ENCODE measurements around the gene MEN1.

The MEN1 gene

DNA sequence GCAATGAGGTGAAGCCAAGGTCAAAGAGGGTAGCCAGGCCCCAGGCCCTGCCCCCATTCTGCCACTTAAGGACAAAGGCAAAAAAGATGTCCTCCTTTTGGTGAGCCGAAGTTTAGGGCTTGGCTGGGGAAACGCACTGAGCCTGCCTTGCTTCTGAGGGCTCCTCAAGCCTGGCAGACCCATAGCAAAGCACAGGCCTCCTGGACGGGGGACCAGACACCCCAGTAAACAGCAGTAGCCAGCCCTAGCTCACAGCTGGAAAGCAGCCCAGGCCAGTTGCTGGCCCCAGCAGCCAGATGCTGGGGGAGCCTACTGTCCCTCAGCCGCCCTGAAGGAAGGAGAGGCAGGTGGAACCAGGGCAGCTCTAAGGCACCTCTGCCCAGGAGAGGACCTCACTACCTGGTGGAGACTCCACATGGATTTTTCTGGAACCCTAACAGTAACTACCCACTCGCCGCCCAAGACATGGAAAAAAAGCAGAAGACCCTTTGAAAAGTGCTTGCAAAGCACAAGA is 46.8 kb downstream of the MEN1 start:
- no peak for TF ChIP-seq JUND (IDR thresholded peaks at IDR 0.05; ENCODE audit: low read depth)
- in situ Hi-C loops (cut with HindIII; ENCODE audit: low pct_unique_long_range_greater_than_20kb, low sequenced_read_pairs): no loop called here
- DNase-seq (ENCODE audit: low read depth in 1 of 2, low spot score in 1 of 2): no peak

DNA sequence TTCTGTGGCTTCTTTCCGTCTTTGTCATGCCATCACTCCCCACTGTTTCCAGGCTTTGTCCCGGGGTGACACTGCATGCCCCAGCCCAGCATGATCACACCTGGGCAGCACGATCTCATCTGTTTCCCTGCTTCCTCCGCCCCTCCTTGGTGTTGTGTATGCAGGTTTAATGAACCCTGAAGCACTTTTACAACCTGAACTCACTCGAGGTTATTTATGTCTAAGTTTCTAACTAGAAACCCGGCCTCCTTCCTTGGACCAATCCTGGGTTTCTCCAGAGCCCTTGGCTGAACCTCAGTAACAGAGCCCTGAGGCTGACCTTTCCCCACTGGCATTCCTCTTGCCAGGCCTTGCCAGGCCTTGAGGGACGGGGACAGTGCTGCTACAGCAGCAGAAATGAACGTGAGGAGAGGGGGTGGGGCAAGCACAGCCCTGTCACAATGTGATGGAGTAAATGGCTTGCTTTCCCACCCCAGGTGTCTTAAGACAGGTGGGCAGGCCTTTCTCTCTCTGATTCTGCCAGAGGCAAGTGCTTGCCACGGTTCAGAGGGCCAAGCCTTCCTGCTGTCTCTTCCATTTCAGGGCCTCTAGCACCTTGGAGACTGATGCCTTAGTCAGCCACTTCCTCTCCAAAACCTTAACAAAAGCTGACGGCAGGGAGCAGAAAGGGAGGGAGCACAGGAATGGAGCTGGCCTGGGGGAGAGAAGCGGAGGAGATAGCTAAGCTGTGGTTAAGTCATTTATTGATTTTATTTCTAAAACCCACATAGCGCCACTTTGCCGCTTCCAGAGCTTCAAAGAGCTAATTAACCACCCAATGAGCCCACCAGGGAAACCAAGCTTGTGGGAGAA is 47.5 kb downstream of the MEN1 start:
- peak in 1 of 2 experiments; percentile 49 for DNase-seq (ENCODE audit: low read depth in 1 of 2, low spot score in 1 of 2)
- in situ Hi-C loops (cut with HindIII; ENCODE audit: low pct_unique_long_range_greater_than_20kb, low sequenced_read_pairs): no loop called here
- TF ChIP-seq JUND (IDR thresholded peaks at IDR 0.05; ENCODE audit: low read depth): no peak

DNA sequence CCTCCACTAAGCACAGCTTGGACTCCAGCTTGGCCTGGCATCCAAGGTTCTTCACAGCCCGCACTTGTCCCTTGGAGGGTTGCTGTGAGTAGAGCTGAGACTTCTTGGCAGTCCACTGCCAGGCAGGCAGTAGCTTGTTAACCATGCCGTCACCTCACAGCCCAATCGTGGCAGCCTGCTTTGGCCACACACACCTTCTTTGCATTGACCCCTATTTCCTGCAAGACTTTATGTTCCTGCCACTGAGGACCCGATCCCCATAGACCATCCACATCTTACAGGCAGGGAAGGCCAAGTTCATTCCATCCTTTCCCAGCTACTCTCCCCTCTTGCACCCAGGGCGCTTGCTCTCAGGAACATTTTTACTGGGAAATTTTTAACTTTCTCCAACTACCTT is 48.1 kb downstream of the MEN1 start:
- peak in 1 of 2 experiments; percentile 33 for DNase-seq (ENCODE audit: low read depth in 1 of 2, low spot score in 1 of 2)
- no peak for TF ChIP-seq JUND (IDR thresholded peaks at IDR 0.05; ENCODE audit: low read depth)
- in situ Hi-C loops (cut with HindIII; ENCODE audit: low pct_unique_long_range_greater_than_20kb, low sequenced_read_pairs): no loop called here

DNA sequence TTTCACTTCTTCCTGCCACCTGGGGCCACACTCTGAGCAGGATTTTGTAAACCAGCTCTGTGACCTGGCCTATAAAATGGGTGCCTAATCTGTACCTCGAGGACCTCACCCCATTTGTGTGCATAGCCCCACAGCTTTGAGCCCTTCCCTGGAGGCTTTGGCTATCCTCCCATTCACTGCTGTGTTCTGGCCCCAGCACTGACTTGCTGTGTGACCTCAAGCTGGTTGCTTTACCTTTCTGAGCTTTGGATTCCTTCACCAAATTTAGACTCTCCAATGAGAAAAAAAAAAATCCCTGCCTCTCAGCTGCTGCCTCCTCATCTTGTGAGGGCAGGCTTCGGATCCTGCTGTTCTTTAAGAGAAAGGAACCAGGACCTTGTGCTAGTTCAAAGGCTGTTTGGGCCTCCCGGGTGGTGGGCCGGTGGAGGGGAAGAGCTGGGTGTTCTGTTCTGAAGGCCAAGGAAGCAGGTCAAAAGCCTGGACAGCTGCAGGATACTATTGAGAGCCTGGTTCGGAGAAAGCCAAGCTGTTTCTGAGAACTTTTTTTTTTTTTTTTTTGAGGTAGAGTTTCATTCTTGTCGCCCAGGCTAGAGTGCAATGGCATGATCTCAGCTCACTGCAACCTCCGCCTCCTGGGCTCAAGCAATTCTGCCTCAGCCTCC is 49.5 kb downstream of the MEN1 start:
- in situ Hi-C loops (cut with HindIII; ENCODE audit: low pct_unique_long_range_greater_than_20kb, low sequenced_read_pairs): no loop called here
- no peak for DNase-seq (ENCODE audit: low read depth in 1 of 2, low spot score in 1 of 2)
- no peak for TF ChIP-seq JUND (IDR thresholded peaks at IDR 0.05; ENCODE audit: low read depth)

DNA sequence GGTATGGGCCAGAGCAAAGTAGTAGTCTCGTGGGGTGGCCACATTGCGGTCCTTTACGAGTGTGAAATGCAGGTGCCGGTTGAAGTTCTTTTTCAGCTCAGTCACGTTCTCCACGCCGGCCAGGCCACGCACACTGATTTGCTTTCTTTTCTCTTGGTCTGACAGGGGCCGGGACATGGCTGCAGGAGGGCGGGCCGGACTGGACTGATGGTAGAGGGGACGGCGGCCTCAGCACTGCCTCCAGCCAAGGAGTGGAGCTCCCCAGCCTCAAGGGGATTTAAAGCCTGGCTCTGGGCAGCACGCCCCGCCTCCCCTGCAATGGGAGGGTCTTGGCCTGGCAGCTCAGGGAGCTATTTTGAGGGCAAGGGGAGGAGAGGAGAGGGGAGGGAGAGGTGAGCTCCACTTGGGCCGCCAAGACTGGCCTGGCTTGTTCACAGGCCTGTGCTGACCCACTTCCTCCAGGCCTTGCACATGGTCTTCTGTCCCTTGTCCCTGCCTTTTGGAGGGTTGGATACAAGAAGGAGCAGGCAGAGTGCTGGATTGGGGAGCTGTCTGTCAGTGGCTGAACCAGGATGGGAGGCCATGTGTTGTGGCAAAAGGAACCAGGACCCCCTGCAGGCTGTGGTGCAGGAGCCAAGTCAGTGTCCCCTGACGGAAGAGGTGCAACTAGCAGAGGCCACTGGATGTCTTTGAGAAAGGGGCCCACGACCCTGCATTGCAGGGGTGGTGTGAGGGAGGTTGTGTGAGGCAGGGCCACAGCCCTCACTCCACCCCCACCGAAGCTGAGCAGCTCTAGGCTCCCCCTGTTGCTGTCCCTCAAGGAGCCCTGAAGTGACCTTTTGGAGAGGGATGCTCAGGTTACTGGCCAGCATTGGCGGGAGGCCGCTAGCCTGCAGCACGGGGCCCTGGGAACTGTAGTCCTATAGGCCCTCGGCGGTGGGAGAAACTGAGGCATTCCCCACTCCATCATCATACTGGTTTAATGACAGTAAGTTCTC is 50.3 kb downstream of the MEN1 start, which contains the start of gene PYGM:
Gene PYGM (minus strand): TSS at position 253 of the 998 bp plus-strand sequence. CDS start 76 bp downstream, at position 177.
- no peak for TF ChIP-seq JUND (IDR thresholded peaks at IDR 0.05; ENCODE audit: low read depth)
- in situ Hi-C loops (cut with HindIII; ENCODE audit: low pct_unique_long_range_greater_than_20kb, low sequenced_read_pairs): no loop called here
- peak in 1 of 2 experiments; percentile 33 for DNase-seq (ENCODE audit: low read depth in 1 of 2, low spot score in 1 of 2)

DNA sequence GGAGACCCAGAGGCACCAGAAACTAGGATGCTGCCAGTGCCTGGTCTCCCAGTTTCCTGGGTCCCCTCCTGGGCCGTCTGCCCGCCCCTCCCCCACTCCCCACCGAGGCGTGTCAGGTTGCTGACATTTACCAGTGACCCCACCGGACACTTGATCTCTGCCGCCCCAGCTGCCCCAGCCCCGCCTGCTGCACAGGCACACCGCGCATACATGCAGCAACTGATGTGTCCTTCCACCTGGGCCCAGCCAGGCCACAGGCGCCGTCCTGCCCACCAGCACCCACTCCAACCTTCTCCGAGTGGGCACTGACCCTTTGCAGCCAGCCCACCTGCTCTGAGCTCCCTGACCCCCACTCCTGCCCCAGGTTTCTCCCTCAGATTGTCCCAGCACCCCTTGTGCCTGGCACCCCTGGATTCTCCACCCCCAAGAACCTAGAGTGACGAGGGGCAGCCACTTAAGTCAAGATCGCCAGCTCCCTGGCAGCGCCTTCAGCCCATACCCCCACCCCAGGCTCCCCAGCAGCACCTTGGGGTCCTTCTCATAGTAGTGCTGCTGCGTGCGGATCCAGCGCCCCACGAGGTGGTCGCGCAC is 51.1 kb downstream of the MEN1 start:
- in situ Hi-C loops (cut with HindIII; ENCODE audit: low pct_unique_long_range_greater_than_20kb, low sequenced_read_pairs): no loop called here
- no peak for DNase-seq (ENCODE audit: low read depth in 1 of 2, low spot score in 1 of 2)
- no peak for TF ChIP-seq JUND (IDR thresholded peaks at IDR 0.05; ENCODE audit: low read depth)

DNA sequence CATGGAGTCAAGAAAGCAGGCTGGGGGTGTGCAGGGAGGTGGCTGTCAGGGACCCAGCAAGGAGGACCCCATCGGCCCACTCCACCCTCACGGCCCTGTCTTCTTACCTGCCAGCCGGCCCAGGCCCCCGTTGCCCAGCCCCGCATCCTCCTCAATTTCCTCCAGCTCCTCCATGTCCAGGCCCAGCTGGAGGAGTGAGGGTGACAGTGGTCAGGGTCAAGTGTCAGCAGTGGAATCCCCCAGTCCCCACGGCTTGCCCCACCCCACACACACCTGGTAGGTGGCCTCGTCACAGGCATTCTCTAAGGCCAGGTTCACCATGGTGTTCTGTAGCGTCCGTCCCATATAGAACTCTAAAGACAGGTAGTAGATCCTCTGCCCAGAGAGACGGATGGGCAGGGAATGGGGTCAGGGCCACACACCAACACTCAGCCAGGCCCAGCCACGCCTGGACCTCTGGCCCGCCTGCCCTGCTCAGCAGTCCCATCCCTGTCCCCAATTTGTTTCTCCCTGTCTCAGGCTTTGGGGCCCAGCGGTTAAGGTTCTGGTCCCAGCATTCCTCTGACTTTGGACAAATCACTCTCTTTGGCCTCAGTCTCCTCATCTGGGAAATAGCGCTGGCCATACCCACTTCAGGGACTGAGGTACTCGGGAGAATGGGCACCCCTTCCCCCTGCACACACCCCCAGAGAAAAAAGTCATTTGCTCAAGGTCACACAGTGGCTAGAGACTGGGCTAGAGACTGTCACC is 51.8 kb downstream of the MEN1 start:
- DNase-seq (ENCODE audit: low read depth in 1 of 2, low spot score in 1 of 2): no peak
- in situ Hi-C loops (cut with HindIII; ENCODE audit: low pct_unique_long_range_greater_than_20kb, low sequenced_read_pairs): no loop called here
- TF ChIP-seq JUND (IDR thresholded peaks at IDR 0.05; ENCODE audit: low read depth): no peak

DNA sequence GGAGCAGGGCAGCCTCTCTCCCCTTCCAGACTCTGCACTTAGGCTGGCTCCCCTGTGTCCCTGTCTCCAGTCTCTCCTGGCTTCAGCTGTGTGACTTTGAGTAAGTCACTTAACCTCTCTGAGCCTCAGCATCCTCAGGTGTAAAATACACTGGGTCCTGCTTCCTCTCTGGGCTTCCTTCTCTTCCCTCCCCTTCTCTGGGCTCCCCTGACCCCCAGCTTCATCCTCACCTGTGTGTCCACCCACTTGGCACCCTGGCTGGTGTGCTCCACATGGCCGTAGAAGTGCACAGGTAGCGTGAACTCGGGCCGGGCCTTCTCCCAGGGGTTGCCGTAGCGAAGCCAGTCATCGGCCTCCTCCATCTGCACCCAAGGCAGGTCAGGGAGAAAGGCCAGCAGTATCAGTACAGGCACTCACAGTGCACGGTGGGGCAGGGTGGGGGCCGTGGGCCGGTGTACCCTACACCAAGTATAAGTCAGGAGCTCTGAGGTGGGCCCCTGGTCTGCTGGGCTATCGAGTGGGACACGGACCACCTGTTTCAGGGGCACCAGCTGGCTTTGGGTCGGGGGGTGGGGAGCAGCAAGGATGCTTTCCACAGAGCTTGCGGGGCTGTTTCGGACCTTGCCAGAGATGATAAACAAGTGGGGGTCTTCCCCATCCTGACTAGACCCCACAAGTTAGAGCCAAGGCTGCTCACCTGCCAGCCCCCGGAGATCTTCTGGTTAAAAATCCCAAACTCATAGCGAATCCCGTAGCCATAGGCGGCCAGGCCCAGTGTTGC is 52.6 kb downstream of the MEN1 start:
- DNase-seq (ENCODE audit: low read depth in 1 of 2, low spot score in 1 of 2): no peak
- in situ Hi-C loops (cut with HindIII; ENCODE audit: low pct_unique_long_range_greater_than_20kb, low sequenced_read_pairs): no loop called here
- TF ChIP-seq JUND (IDR thresholded peaks at IDR 0.05; ENCODE audit: low read depth): no peak

DNA sequence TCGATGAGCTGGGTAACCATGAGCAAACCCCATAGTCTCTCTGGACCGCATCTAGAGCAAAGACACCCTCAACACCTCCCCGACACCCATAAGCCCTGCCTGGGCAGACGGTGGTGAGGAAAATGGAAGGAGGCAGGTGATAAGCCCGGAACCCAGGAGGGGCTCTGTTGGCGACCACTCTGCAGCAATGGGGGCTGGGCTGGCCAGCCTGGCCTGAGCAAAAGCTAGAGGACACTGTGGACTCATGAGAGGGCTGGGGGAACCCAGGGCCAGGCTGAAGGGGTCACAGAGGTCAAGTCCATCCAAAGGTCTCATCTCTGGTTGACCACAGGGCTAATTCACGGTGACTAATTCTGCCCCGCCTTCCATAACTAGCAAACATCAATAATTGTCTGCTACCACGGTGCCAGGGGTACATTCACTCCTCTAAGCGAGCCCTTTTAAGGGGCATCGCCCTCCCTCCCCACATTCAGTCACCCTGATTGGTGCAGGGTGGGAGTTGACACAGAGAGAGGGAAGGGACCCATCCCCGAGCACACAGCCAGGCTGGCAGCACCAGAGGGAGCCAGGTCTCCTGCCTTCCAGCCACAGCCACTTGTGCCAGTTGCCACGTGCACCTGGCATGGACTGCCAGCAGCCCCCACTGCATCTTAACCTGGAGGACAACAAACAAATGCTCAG is 54.5 kb downstream of the MEN1 start:
- TF ChIP-seq JUND (IDR thresholded peaks at IDR 0.05; ENCODE audit: low read depth): no peak
- no peak for DNase-seq (ENCODE audit: low read depth in 1 of 2, low spot score in 1 of 2)
- in situ Hi-C loops (cut with HindIII; ENCODE audit: low pct_unique_long_range_greater_than_20kb, low sequenced_read_pairs): no loop called here
